HL-60 (cell line): ENCODE measurements around the gene CHD9.

Experiments
- REST ChIP-seq: IDR thresholded peaks from 2 replicates; pipeline ENCODE4 v1.6.1; 2012; ENCODE audit warnings: low read depth; ENCODE audit not compliant: insufficient replicate concordance
- SPI1 ChIP-seq: IDR thresholded peaks from 2 replicates; pipeline ENCODE4 v1.6.1; 2012; ENCODE audit warnings: low read depth, mild to moderate bottlenecking, borderline replicate concordance
- TF ChIP-seq, protein P1 (sequence below): IDR thresholded peaks from one replicate; pipeline ENCODE4 v1.5.1; 2011; ENCODE audit warnings: low read length, control low read depth, inconsistent platforms; ENCODE audit not compliant: insufficient read depth

DNA sequence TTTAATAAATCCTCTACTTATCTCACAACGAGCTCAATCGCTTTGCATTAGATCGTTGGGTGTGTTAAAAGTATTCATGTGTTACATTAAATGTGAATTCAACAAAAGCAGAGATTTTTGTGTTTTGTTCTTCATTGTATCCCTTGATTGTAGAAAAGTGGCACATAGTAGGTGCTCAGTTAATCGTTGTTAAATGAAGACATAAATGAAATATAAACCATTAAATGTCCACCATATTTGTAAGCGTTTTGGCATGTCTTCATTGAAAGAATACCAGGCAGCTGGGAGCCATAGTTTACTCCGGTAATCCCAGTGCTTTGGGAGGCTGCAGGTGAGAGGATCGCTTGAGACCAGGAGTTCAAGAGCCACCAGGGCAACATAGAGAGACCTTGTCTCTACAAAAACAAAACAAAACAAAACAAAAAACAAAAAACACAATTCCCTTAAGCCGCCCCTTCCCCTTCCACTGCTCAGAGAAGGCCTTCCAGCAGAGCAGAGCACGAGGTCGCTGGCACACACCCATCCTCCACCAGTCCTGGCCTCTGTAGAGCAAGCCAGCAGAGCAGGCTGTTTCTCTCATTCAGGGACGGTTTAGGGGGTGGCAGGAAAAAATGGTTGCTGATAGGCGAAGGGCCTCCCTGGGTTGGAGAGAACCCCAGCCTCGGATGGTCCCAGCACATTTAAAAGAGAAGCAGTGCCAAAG is 673 bp upstream of the CHD9 start:
- TF ChIP-seq, protein P1, sequence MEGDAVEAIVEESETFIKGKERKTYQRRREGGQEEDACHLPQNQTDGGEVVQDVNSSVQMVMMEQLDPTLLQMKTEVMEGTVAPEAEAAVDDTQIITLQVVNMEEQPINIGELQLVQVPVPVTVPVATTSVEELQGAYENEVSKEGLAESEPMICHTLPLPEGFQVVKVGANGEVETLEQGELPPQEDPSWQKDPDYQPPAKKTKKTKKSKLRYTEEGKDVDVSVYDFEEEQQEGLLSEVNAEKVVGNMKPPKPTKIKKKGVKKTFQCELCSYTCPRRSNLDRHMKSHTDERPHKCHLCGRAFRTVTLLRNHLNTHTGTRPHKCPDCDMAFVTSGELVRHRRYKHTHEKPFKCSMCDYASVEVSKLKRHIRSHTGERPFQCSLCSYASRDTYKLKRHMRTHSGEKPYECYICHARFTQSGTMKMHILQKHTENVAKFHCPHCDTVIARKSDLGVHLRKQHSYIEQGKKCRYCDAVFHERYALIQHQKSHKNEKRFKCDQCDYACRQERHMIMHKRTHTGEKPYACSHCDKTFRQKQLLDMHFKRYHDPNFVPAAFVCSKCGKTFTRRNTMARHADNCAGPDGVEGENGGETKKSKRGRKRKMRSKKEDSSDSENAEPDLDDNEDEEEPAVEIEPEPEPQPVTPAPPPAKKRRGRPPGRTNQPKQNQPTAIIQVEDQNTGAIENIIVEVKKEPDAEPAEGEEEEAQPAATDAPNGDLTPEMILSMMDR = no peak
- no peak for TF ChIP-seq REST
- no peak for TF ChIP-seq SPI1
